Omental fat pad (tissue), 4 donors: ENCODE data around the gene CYP11A1. TPM values are rescaled to one million over a fixed set of nuclear protein-coding genes. Genes with fewer than 3 reads are reported as not detected.

Experiments
- ATAC-seq: fragments of 150-250 bp; one replicate; pipeline ENCODE4 v1.9.1; 2016; ENCODE audit warnings: mild to moderate bottlenecking, moderate library complexity; ENCODE audit not compliant: low FRiP score
- DNase-seq: peaks from one replicate; pipeline ENCODE4 v3.0.0-alpha.2; 2019; ENCODE audit warnings: low spot score
- total RNA-seq, 4 donors: library from RNA; depleted of rRNA; stranded (reverse); fragments of >200 nt; gene quantifications; one replicate each; pipeline ENCODE4 v1.1.0, GENCODE V29; 2016
- TF ChIP-seq, protein P1 (sequence below), 3 donors: fragments of 450-650 bp; IDR thresholded peaks; one replicate each; pipeline ENCODE4 v1.5.1; 2016 to 2017; ENCODE audit warnings: antibody characterized with exemption in 3 of 3, mild to moderate bottlenecking in 3 of 3, moderate library complexity in 2 of 3

CYP11A1 gene
- total RNA-seq, 4 donors from 2014 or later = 1.3 to 4.8 (median 1.4) TPM

DNA sequence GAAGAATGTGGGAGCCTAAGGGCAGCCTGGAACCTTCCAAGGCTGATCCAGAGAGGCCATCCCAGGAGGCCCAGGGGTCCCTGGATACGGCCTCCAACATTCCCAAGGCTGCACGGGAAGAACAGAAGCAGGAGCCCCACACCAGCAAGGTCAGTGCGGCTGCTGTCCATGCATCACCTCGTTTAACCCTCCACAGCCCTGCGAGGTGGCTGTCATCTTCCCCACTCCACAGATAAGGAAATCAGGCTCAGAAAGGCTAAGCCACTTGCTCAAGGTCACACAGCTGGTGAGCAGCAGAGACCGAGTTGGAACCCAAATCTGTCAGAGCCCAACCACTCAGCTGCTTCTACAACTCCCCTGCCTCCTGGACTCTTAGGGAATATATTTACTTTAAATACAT, 44.7 kb upstream of the CYP11A1 start:
- TF ChIP-seq, protein P1, sequence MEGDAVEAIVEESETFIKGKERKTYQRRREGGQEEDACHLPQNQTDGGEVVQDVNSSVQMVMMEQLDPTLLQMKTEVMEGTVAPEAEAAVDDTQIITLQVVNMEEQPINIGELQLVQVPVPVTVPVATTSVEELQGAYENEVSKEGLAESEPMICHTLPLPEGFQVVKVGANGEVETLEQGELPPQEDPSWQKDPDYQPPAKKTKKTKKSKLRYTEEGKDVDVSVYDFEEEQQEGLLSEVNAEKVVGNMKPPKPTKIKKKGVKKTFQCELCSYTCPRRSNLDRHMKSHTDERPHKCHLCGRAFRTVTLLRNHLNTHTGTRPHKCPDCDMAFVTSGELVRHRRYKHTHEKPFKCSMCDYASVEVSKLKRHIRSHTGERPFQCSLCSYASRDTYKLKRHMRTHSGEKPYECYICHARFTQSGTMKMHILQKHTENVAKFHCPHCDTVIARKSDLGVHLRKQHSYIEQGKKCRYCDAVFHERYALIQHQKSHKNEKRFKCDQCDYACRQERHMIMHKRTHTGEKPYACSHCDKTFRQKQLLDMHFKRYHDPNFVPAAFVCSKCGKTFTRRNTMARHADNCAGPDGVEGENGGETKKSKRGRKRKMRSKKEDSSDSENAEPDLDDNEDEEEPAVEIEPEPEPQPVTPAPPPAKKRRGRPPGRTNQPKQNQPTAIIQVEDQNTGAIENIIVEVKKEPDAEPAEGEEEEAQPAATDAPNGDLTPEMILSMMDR (IDR thresholded peaks at IDR 0.05) = no peak
- no peak for ATAC-seq
- no peak for DNase-seq

DNA sequence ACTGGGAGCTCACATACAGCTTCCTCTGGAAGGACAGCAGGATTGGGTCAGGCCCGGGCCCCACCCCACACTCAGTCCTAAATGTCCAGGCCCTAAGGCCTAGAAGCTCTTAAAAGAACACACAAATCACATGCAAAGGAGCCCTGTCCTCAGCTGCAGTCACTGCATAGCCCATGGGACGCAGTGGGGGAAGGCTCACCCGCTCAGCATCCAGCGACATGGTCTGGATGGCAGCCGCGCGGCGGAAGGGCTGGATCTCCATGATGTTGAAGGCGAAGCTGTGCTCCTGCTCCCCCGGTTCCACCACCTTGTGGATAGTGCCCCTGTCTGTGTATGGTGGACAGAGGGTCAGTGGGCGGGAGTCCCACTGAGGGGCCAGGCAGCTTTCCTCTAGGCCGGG, 44.2 kb upstream of the CYP11A1 start:
- no peak for ATAC-seq
- TF ChIP-seq, protein P1 (IDR thresholded peaks at IDR 0.05) = no peak

DNA sequence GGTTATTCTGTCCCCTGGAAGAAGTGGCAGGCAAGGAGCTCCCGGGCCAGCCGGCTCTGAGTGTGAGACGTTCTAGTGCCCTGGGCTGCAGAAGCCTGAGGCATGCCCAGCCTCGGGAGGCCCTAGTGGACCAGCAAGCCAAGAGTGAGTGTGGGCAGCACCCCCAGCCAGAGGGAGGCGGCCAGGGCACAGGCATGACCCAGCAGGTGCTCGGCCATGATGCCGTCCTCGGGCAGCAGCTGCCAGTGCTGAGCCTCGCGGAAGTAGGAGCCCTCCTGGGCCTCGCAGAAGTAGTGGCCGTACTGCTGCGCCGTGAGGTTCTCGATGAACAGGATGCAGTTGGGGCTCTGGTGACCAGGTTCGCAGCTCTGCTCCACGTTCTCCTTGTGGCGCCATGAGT, 43.1 kb upstream of the CYP11A1 start:
- ATAC-seq (no peak), DNase-seq (no peak)
- TF ChIP-seq, protein P1 (IDR thresholded peaks at IDR 0.05) = no peak

More for the DNA sequence above, 44.2 kb upstream of the CYP11A1 start:
- no peak for DNase-seq

DNA sequence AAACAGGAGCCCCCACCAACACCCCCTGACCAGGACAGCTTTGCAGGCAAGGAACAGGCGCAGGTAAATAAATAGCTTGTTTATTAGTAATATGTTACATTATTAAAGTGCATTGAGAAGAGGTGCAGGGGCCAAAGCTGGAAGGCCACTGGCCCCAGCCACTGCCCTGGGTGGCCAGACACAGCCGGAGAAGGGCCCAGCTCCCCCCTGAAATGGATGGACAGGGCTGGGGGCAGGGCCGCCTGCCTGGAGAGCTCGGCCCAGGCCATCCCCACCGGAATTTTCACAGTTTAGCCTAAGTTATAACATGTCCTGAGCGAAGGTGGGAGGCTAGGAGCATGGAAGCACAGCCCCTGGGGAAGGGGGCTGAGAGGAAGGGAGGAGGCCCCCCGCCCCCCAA, 41.8 kb upstream of the CYP11A1 start:
- DNase-seq = no peak
- TF ChIP-seq, protein P1 (IDR thresholded peaks at IDR 0.05) = no peak
- no peak for ATAC-seq

DNA sequence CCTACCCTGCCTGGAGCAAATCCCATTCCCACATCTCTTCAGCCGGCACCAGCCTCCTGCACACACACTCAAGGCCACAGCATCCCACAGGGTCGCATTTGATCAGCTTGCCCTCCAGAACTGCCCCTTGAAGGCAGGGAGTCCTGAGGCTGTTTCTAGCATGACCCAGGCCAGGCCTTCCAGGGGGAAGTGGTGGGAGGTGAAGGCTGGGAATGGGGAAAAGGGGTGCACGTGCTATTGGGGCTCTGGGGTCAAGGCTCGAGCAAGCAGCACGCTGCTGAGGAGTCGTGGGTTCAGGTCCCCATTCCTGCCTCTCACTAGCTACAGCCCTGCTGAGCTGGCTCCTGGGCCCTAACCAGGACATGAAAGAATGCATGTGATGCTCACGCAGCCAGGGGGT, 41.4 kb upstream of the CYP11A1 start:
- TF ChIP-seq, protein P1 (IDR thresholded peaks at IDR 0.05) = no peak
- DNase-seq = no peak
- ATAC-seq = no peak

DNA sequence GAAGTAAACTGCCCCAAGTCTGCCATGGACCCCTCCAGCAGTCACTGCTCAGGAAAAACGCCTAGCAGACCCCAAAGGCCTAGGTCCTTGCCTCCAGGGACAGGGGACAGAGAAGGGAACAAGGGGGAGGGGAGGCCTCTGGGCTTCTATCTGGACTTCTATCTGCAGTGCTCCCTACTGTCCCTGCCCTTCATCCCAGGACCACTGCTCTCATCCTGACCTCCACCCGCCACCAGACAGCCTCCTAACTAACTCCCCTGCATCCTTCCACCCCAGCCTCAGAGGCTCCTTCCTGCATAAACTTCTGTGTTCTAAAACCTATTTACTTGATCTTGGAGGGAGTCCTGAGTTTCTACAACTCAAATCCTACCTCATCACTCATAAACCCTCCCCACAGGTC, 40.9 kb upstream of the CYP11A1 start:
- ATAC-seq = no peak
- DNase-seq = no peak
- TF ChIP-seq, protein P1 (IDR thresholded peaks at IDR 0.05) = no peak

DNA sequence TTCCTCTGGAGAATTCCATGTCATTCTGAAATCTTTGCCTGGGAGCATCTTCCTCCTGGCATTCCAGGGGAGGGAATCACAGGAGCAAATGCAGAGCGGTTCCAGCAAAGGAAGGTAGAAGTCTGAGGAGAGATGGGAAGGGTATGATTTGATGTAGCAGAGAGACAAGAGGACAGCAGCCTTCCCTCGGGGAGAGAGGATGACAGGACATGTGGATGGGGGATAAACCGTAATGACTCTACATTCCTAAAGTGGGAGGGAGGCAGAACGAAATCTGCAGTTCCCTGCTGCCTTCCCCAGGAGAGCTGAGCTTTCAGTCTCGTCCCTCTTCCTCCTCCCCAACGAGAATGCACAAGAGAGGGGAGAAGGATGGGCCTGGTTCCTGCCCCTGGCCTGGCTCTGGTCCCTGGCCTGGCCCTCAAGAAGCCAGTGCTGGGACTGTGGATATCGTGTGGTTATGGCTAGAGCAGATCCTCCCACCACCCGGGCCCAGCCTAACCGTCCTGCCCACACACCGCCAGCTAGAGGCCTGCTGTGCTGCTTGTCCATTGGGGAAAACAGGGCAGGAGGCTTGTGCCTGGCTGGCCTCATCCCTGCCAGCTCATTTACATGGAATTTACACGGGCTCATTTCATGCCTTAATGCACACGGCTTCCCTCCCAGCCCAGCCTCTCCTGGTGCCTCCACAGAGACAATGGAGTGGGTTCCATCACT, 39.7 kb upstream of the CYP11A1 start:
- DNase-seq = no peak
- ATAC-seq = peak; percentile 91
- TF ChIP-seq, protein P1 (IDR thresholded peaks at IDR 0.05) = no peak
